Skin of body (tissue), 2 donors: Measurements from ENCODE around the gene NSL1. TPM values are rescaled to one million over a fixed set of nuclear protein-coding genes. Genes with fewer than 3 reads are reported as not detected.
"Not testable (repeated sequence)": the region's sequence is repeated elsewhere in the genome, so short reads cannot be mapped to it uniquely, and the experiment has no call there.

Experiments
- DNase-seq: peaks from one replicate; lab custom pipeline; 2025; lab: John Stamatoyannopoulos, UW
- total RNA-seq: library from RNA; depleted of rRNA; stranded (reverse); fragments of >200 nt; gene quantifications from one replicate; pipeline ENCODE4 v1.2.3, GENCODE V29; 2014

The NSL1 gene
- total RNA-seq, 1 donor from 2014 or later, result 29.6 TPM

GRCh38 chr1:212752252-212752933 is 39.2 kb downstream of the NSL1 start:
- no peak for DNase-seq

GRCh38 chr1:212749821-212750535 is 41.6 kb downstream of the NSL1 start:
- DNase-seq, result no peak

GRCh38 chr1:212746546-212746945 is 45.0 kb downstream of the NSL1 start:
- DNase-seq, result no peak

DNA sequence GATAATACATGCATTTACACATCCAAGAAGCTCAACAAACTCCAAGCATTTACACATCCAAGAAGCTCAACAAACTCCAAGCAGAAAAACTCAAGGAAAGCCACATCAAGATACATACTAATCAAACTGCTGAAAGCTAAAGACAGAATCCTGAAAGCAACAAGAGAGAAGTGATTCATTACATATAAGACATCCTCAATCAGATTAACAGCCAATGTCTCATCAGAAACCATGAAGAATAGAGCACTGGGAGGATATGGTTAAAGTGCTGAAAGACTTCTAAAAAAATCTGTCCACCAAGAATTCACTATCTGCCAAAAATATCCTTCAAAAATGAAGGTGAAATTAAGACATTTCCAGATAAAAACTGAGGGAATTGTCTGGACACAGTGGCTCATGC is 46.3 kb downstream of the NSL1 start:
- DNase-seq, result no peak

DNA sequence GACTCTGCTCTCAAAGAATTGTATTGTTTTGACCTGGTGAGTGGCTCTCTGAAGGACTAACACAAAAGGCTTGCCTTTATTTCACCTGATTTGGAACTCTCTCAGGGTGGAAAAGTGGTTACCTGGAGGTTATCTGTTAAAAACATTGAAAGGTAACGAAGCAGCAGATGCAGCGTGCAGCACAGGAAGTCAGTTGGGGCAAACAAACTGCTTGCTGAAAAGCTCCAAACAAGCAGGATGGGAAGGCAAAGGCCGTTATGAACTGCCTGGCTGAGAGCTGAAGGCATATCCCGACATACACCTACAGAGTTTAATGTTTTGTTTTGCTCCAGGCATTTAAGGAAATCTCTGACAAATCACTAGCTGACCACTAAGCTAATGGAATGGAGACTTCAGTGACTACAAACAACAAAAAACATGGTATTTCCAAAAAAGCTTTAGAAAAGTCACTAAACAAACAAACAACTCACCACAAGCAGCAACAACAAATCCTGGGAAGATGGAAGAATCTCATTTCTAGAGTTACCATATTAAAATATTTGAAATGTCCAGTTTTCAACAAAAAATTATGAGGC is 47.6 kb downstream of the NSL1 start:
- DNase-seq, result no peak

DNA sequence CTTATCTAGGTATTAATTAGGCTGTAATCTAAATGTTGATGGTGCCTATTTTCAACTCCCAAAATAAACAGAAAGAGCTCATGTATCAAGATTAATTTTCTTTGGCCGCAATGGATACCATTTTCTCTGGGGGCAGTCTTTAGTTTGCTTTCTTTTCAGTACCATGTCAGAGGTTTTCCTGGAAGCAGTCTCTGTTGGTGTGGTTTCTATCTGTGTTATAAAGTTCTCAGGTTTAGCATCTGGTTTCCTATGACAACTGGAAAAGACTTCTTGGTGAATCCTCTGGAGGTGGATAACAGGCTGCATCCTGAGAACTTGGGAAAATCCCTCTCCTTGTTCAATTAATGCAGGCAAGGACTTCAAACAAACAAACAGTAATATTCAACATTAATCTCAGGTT is 53.2 kb downstream of the NSL1 start:
- no peak for DNase-seq

- no peak for DNase-seq
These were observed 54.0 kb downstream of the NSL1 start for GRCh38 chr1:212737559-212737958.

DNA sequence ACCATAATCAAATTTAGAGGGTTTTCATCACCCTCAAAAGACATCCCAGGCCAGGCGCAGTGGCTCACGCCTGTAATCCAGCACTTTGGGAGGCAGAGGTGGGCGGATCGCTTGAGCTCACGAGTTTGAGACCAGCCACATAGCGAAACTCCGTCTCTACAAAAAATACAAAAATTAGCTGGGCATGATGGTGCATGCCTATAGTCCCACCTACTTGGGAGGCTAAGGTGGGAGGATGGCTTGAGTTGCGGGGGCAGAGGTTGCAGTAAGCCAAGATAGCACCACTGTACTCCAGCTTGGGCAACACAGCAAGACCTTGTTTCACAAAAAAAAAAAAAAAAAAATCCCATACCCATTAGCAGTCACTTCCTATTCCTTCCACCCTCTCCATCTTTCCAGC is 58.5 kb downstream of the NSL1 start:
- no peak for DNase-seq

DNA sequence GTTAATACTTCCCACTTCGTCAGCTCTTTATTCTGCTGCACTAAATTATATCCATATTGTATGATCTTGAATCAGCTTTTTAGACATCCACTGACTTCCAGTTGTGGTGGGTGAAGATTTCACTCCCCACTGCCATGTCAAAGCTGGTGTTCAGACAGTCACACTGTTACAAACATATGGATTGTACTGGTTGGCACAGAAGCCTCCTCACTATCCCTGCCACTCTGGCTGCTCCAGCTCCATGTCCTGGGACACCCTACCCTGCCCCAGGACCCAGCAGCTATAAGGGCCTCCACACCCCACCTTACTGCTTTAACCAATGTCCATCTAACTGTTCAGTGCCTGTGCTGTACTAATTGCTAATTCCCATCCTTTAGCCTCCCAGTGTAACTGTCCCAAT is 59.9 kb downstream of the NSL1 start:
- no peak for DNase-seq

DNA sequence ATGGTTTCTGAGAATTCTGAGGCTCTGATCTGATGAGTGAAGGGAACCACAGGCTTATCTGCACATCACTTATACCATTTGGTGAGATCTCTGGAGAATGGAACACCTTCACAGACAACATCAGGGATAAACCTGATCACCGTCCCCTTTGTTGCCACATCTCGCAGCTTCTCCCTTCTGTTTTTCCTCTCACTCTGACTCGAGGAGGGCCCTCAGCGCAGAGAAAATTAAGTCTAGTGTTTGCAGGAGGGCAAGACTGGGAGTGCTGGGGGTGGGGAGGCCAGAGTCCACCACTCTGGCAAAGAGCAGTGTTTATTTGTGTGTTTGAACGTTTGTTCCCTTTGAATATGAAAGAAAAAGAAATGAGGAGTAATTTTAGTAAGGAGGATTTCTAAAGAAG is 63.0 kb downstream of the NSL1 start:
- DNase-seq, result no peak

DNA sequence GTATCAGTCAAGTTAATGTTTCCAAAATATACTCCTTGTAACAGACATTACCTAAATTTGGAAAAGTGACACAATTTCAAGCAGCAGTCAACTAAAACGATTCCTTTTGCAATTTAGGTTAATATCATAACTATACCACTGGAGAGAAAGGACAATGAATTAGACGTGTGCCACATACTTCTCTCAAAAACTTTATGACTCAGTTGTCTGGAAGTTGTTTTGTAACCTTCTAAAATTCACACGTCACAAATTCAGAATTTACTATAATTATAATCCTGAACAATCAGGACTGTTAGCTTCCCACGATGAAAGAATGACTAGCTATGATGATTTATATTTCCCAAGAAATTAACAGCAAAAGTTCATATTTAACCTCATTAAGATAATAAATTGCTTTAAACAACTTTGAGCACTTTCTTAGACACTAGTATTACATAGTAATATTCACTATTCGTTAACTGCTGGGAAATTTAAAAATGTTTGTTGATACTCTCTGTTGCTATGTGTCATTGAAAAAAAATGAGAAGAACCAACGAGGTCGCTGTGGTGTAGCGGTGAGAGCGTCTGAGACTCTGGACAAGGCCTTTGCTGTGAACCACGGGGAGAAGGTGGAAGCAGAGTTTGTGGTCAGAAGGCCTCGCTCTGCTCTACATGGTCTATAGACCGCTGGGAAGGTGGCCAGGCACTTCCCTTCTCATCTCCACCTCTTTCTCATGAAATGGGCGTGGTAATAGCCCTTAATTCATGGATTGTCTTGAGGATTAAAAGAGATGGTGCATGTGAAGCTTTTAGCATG is 64.0 kb downstream of the NSL1 start:
- DNase-seq, result no peak

DNA sequence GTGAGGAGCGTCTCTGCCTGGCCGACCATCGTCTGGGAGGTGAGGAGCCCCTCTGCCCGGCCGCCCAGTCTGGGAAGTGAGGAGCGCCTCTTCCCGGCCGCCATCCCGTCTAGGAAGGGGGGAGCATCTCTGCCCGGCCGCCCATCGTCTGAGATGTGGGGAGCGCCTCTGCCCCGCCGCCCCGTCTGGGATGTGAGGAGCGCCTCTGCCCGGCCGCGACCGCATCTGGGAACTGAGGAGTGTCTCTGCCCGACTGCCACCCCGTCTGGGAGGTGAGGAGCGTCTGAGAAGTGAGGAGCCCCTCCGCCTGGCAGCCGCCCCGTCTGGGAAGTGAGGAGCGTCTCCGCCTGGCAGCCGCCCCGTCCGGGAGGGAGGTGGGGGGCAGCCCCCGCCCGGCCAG is 66.9 kb downstream of the NSL1 start:
- not testable (repeated sequence) for DNase-seq

- no peak for DNase-seq
These were observed 69.2 kb downstream of the NSL1 start for GRCh38 chr1:212722270-212722957.

GRCh38 chr1:212721388-212722247 is 70.0 kb downstream of the NSL1 start:
- no peak for DNase-seq

DNA sequence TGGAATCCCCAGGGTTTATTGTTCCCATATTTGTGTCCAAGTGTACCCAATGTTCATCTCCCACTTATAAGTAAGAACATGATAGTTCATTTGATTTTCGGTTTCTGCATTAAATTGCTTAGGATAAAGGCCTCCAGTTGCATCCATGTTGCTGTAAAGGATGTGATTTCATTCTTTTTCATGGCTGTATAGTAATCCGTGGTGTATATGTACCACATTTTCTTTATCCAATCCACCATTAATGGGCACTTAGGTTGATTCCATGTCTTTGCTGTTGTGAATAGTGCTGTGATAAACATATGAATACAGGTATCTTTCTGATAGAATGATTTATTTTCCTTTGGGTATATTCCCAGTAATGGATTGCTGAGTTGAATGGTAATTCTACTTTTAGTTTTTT is 71.9 kb downstream of the NSL1 start:
- no peak for DNase-seq

GRCh38 chr1:212718499-212718898 is 73.1 kb downstream of the NSL1 start:
- DNase-seq, result peak; percentile 19

GRCh38 chr1:212716161-212716560 is 75.4 kb downstream of the NSL1 start:
- DNase-seq, result no peak

GRCh38 chr1:212713465-212714136 is 78.0 kb downstream of the NSL1 start:
- no peak for DNase-seq

DNA sequence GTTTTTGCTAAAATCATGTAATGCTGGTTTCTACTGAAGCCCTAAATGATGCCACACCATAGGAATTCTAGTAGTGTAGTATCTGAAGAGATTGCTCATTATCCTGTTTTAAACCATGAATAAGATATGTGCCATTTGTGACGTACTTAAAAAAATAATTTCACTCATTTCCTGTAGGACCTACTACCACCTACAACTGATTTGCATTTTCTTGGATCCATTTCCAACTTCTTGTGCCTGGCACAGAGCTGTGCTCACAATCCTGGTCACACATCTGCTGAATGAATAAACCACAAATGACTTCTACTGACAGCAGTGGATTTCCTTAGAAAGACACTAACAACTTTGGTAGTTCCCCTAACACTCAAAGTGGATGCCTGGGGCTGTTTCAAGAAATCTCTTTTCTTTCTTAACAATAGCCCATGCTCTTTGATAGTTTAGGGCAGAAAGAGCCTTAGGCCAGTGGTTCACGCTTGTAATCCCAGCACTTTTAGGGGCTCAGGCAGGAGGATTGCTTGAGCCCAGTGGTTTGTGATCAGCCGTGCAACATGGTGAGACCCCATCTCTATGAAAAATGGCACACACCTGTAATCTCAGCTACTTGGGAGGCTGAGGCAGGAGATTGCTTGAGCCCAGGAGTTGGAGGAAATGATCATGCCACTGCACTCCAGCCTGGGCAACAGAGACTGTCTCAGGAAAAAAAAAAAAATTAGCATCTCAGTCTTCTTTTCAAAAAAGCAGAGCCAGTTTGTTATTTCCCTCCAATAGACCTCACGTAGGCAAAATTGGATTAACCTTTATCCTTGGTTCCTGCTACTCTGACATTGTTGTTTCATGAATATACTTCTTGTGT is 78.9 kb downstream of the NSL1 start:
- no peak for DNase-seq
